PC-3 (cell line): ENCODE measurements around the gene TCF21. TPM values are rescaled to one million over a fixed set of nuclear protein-coding genes. Genes with fewer than 3 reads are reported as not detected.

Source experiments
- ATAC-seq: fragments of 200-7000 bp; cut with Tn5 transposase; 2 replicates; pipeline ENCODE4 v1.9.1; 2020; ENCODE audit warnings: mild to moderate bottlenecking, moderate library complexity
- BruUV-seq: library from RNA; stranded (reverse); fragments of 400-500 nt; replicated peaks from 2 replicates; lab custom pipeline; 2021; lab: Mats Ljungman, UMichigan
- CTCF ChIA-PET: fragments of 300-600 bp; sonication (Branson Sonifier 250); formaldehyde crosslinking; loops from one replicate; lab custom pipeline; 2022; ENCODE audit warnings: antibody characterized with exemption; lab: Charles Lee
- POLR2A ChIA-PET: fragments of 300-600 bp; sonication (Branson Sonifier 250); formaldehyde crosslinking; loops from one replicate; lab custom pipeline; 2022; ENCODE audit warnings: antibody characterized with exemption; ENCODE audit not compliant: unreplicated experiment; lab: Charles Lee
- DNase-seq: peaks from one replicate; pipeline ENCODE4 v3.0.0-alpha.2; 2015
- H2AFZ ChIP-seq: fragments of 300-600 bp; sonication (generic); 2 replicates; pipeline ENCODE4 v1.6.0; 2016; ENCODE audit warnings: antibody characterized with exemption, low read length
- H3F3A ChIP-seq: fragments of 300-600 bp; sonication (generic); one replicate; pipeline ENCODE4 v1.6.0; 2017; ENCODE audit warnings: antibody characterized with exemption, low read length, control low read depth, mild to moderate bottlenecking; ENCODE audit not compliant: unreplicated experiment
- H3K27ac ChIP-seq: fragments of 300-600 bp; sonication (generic); 2 replicates; pipeline ENCODE4 v1.5.1; 2016; ENCODE audit warnings: mild to moderate bottlenecking, low read length
- H3K27me3 ChIP-seq: fragments of 300-600 bp; sonication (generic); 2 replicates; pipeline ENCODE4 v1.6.1; 2016; ENCODE audit warnings: low read length, mixed read lengths
- H3K36me3 ChIP-seq: fragments of 300-600 bp; sonication (generic); 2 replicates; pipeline ENCODE4 v1.6.1; 2016; ENCODE audit warnings: low read depth, mixed run types, low read length, mixed read lengths
- H3K4me1 ChIP-seq: fragments of 300-600 bp; sonication (generic); 2 replicates; pipeline ENCODE4 v1.5.1; 2016; ENCODE audit warnings: low read length; ENCODE audit not compliant: insufficient read depth
- H3K4me2 ChIP-seq: fragments of 300-600 bp; sonication (generic); 2 replicates; pipeline ENCODE4 v1.6.0; 2016; ENCODE audit warnings: low read length
- H3K4me3 ChIP-seq: fragments of 300-600 bp; sonication (generic); 2 replicates; pipeline ENCODE4 v1.5.1; 2016; ENCODE audit warnings: mild to moderate bottlenecking, low read length, mixed read lengths
- H3K79me2 ChIP-seq: fragments of 300-600 bp; sonication (generic); 2 replicates; pipeline ENCODE4 v1.6.1; 2017; ENCODE audit warnings: low read length, mixed read lengths
- H3K9ac ChIP-seq: fragments of 300-600 bp; sonication (generic); 2 replicates; pipeline ENCODE4 v1.6.0; 2016; ENCODE audit warnings: mild to moderate bottlenecking, low read length
- H3K9me2 ChIP-seq: fragments of 300-600 bp; sonication (generic); replicated peaks from 2 replicates; pipeline ENCODE4 v1.6.1; 2016; ENCODE audit warnings: mixed run types, low read length, mixed read lengths
- H3K9me3 ChIP-seq: fragments of 300-600 bp; sonication (generic); 2 replicates; pipeline ENCODE4 v1.6.1; 2016; ENCODE audit warnings: low read length, mixed read lengths
- H4K20me1 ChIP-seq: fragments of 300-600 bp; sonication (generic); 2 replicates; pipeline ENCODE4 v1.6.1; 2016; ENCODE audit warnings: low read length, mixed read lengths
- CTCF ChIP-seq: fragments of 300-600 bp; sonication (generic); conservative IDR thresholded peaks from 2 replicates; pipeline ENCODE4 v1.5.1; 2017; ENCODE audit warnings: antibody characterized with exemption, low read depth, mild to moderate bottlenecking, low read length
- EZH2 ChIP-seq: fragments of 300-600 bp; sonication (generic); IDR thresholded peaks from one replicate; pipeline ENCODE4 v1.6.1; 2017; ENCODE audit warnings: antibody characterized with exemption, mild to moderate bottlenecking, low read length; ENCODE audit not compliant: unreplicated experiment
- EZH2phosphoT487 ChIP-seq: fragments of 300-600 bp; sonication (generic); IDR thresholded peaks from 2 replicates; pipeline ENCODE4 v1.6.1; 2018; ENCODE audit warnings: mild to moderate bottlenecking, antibody characterized with exemption, low read length, borderline replicate concordance
- intact Hi-C: fragments of 100-400 bp; cut with micrococcal nuclease; formaldehyde crosslinking; loops from 2 replicates; pipeline ENCODE4 v1.9.0; 2023
- total RNA-seq: library from RNA; depleted of rRNA; stranded (reverse); fragments of >200 nt; gene quantifications from 2 replicates; pipeline ENCODE4 v1.2.3, GENCODE V29; 2014

The TCF21 gene
- total RNA-seq, 1 experiment from 2014 or later, result not detected

DNA sequence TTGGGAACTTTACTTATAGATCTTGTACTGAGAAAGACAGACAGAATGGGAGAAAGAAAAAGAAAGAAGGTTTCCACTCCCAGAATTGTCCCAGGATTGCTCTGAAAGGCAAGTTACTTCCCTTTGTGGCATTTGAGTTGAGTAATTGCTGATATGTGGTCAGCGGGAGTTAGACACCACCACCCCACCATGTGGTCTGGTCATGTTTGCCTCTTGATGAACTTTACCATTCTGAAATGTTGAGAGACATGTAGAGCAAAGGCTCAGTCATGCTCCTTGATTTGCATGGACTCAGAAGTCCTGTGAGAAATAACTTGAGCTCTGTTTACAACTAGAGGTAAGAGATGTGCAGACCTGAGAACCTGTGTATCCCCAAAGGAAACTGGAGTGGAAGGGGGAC lies 17.1 kb downstream of the TCF21 start:
- no peak overlapping the region for H3K27ac ChIP-seq
- H3F3A ChIP-seq, result no peaks in the 10 kb centered on the region
- H3K9me3 ChIP-seq, result no peaks in the 10 kb centered on the region
- no peak overlapping the region for H3K4me3 ChIP-seq
- ChIA-PET POLR2A (no interaction called here), CTCF (no interaction called here)
- H3K27me3 ChIP-seq, result peaks cover 7% of the 10 kb centered on the region; the same call in 1 of the 2 replicates
- H4K20me1 ChIP-seq, result no peaks in the 10 kb centered on the region
- no peaks in the 10 kb centered on the region for H3K9me2 ChIP-seq
- no peaks in the 10 kb centered on the region for H3K4me1 ChIP-seq
- no peak for TF ChIP-seq EZH2phosphoT487
- TF ChIP-seq CTCF, result no peak
- no peak for TF ChIP-seq EZH2
- H3K36me3 ChIP-seq, result no peaks in the 10 kb centered on the region
- BruUV-seq, result no TSS peak
- ATAC-seq, result no peak
- no peaks in the 10 kb centered on the region for H3K79me2 ChIP-seq
- no peak for DNase-seq
- no peak overlapping the region for H3K4me2 ChIP-seq
- intact Hi-C loops, result no loop called here
- no peak overlapping the region for H3K9ac ChIP-seq
- H2AFZ ChIP-seq, result no peak overlapping the region

GRCh38 chr6:133916650-133917151 lies 27.8 kb downstream of the TCF21 start:
- CTCF ChIA-PET, result interaction anchor here (0.6 to 1.5 kb wide), 5 partner anchors 79 to 347 kb away, joined by 4 to 12 read pairs (median 5); no protein-coding TSS in a partner anchor
- Histone ChIP-seq H3K9ac (0 out of 2 replicates have a peak overlapping the region, but pooled peaks have one; percentile 13), H3K27me3 (no peaks in the 10 kb centered on the region), H3K9me3 (no peaks in the 10 kb centered on the region), H2AFZ (peak overlapping the region; percentile 83), H3K9me2 (no peaks in the 10 kb centered on the region), H3K4me3 (0 out of 2 replicates have a peak overlapping the region, but pooled peaks have one; percentile 39), H3K4me1 (no peaks in the 10 kb centered on the region; the same call in 1 of the 2 replicates), H3K36me3 (no peaks in the 10 kb centered on the region; the same call in 1 of the 2 replicates), H3F3A (no peaks in the 10 kb centered on the region), H3K79me2 (no peaks in the 10 kb centered on the region), H3K4me2 (peak overlapping the region; percentile 77), H3K27ac (no peak overlapping the region), H4K20me1 (no peaks in the 10 kb centered on the region)
- POLR2A ChIA-PET, result interaction anchor here (0.6 kb wide), 1 partner anchor 955 kb away, joined by 4 read pairs; no protein-coding TSS in a partner anchor
- intact Hi-C loops, result loop anchor here (1.0 to 10.0 kb wide), 3 partner anchors 79 to 1082 kb away; no protein-coding TSS in a partner anchor
- ATAC-seq (peak; percentile 82), DNase-seq (peak; percentile 86)
- BruUV-seq, result no TSS peak
- TF ChIP-seq EZH2phosphoT487 (no peak), CTCF (peak; percentile 89)

DNA sequence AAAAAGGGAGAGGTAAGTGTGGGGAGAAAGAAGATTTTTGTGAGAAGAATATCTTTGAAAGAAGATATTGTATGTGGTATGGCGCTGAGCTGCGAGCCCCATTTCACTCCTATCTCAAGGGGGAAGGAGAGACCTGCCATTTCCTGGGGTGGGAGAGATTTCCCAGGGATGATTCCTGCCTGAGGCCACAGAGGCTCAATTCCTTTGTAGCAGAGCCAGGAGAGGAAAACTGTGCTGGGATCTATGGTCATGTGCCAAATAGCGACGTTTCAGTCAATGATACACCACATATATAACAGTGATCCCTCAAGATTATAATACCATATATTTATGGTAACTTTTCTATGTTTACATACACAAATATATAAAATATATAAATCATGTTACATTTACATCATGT lies 28.9 kb downstream of the TCF21 start:
- Histone ChIP-seq H2AFZ (no peak overlapping the region), H3K9ac (no peak overlapping the region), H3K79me2 (no peaks in the 10 kb centered on the region), H4K20me1 (no peaks in the 10 kb centered on the region), H3F3A (no peaks in the 10 kb centered on the region), H3K4me1 (no peaks in the 10 kb centered on the region; the same call in 1 of the 2 replicates), H3K9me2 (no peaks in the 10 kb centered on the region), H3K9me3 (no peaks in the 10 kb centered on the region), H3K27me3 (no peaks in the 10 kb centered on the region), H3K4me3 (no peak overlapping the region), H3K4me2 (no peak overlapping the region), H3K27ac (no peak overlapping the region), H3K36me3 (no peaks in the 10 kb centered on the region; the same call in 1 of the 2 replicates)
- no TSS peak for BruUV-seq
- ChIA-PET POLR2A (no interaction called here), CTCF (interaction anchor here (0.6 to 1.5 kb wide), 3 partner anchors 80 to 342 kb away, joined by 3 to 6 read pairs (median 4); no protein-coding TSS in a partner anchor)
- intact Hi-C loops, result loop anchor here (10.0 kb wide), 1 partner anchor 1083 kb away; no protein-coding TSS in a partner anchor
- ATAC-seq (no peak), DNase-seq (no peak)
- no peak for TF ChIP-seq CTCF
- TF ChIP-seq EZH2phosphoT487, result no peak
- no peak for TF ChIP-seq EZH2
